Spleen (tissue), 7 donors: Measurements from ENCODE around the gene GADL1.

ENCODE experiments used
- POLR2A ChIP-seq, 3 donors: fragments of 450-650 bp; IDR thresholded peaks; one replicate each; pipeline ENCODE4 v1.5.1; 2017; ENCODE audit warnings: antibody characterized with exemption in 3 of 3, mild to moderate bottlenecking in 1 of 3
- TF ChIP-seq, protein P1 (sequence below), 11 experiments: fragments of 200-600 bp in 7 of 11; fragments of 450-650 bp in 4 of 11; sonication (generic) in 4 of 11; IDR thresholded peaks in 8 of 11; conservative IDR thresholded peaks in 3 of 11; 1 replicate in 7 of 11; 2 replicates in 4 of 11; pipeline versions ENCODE4 v1.4.0 to v1.8.0; 2016 to 2021; ENCODE audit warnings: antibody characterized with exemption in 11 of 11, inconsistent platforms in 4 of 11, mild to moderate bottlenecking in 1 of 11
- donor health status: DM: no; HTN: no; CAD: no; lungs with moderate emphysema.
- donor health status: DM: no; HTN: no; CAD: no.
- donor health status: DM: no; HTN: no; CAD: no.

DNA sequence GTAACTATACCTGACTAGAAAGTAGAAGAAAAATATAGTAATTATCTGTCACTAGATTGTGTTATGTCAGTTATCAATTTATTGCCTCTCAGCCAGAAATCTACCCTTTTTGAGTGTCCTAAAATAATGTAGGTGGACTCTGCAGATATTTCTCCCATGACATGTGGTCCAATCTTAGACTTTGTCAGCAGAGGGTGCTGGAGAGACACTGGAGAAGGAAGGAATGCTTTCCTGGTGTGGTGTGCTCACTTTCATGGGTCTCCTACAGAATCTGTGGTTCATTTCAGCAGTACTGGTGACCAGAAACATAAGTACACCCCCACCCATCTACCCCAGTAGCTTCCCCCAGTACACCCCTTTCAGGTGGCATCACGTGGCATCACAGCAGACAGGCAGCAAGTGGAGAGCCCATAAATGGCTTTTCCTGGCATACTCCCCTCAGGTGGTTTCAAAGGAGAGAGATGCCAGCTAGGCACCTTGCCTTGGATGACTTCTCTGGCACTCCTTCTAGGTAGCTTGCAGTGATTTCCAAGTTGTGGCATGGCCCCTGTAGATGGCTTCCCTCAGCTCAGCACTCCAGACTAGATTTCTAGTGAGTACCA, 114.7 kb downstream of the GADL1 start:
- TF ChIP-seq, protein P1, sequence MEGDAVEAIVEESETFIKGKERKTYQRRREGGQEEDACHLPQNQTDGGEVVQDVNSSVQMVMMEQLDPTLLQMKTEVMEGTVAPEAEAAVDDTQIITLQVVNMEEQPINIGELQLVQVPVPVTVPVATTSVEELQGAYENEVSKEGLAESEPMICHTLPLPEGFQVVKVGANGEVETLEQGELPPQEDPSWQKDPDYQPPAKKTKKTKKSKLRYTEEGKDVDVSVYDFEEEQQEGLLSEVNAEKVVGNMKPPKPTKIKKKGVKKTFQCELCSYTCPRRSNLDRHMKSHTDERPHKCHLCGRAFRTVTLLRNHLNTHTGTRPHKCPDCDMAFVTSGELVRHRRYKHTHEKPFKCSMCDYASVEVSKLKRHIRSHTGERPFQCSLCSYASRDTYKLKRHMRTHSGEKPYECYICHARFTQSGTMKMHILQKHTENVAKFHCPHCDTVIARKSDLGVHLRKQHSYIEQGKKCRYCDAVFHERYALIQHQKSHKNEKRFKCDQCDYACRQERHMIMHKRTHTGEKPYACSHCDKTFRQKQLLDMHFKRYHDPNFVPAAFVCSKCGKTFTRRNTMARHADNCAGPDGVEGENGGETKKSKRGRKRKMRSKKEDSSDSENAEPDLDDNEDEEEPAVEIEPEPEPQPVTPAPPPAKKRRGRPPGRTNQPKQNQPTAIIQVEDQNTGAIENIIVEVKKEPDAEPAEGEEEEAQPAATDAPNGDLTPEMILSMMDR (IDR thresholded peaks at IDR 0.05 in 8 of 11, conservative IDR thresholded peaks at IDR 0.05 in 3 of 11), result peak in 6 of 11 experiments; percentile 15 to 38 (median 22)
- no peak for TF ChIP-seq POLR2A (IDR thresholded peaks at IDR 0.05)
